Measurements from ENCODE around the gene NHSL1.

Gene NHSL1

GRCh38 chr6:138377042-138377441, 122.3 kb downstream of the NHSL1 start:
- no peak for TF ChIP-seq CTCF (IDR thresholded peaks at IDR 0.05; ENCODE audit: extremely low read depth, missing control alignments)
- DNase-seq (ENCODE audit: low spot score): no peak

- DNase-seq (ENCODE audit: low spot score): no peak
- TF ChIP-seq CTCF (IDR thresholded peaks at IDR 0.05; ENCODE audit: extremely low read depth, missing control alignments): no peak
Observed at GRCh38 chr6:138374815-138375214, 124.5 kb downstream of the NHSL1 start.

GRCh38 chr6:138374230-138374629, 125.1 kb downstream of the NHSL1 start:
- no peak for DNase-seq (ENCODE audit: low spot score)
- no peak for TF ChIP-seq CTCF (IDR thresholded peaks at IDR 0.05; ENCODE audit: extremely low read depth, missing control alignments)

- DNase-seq (ENCODE audit: low spot score): no peak
- no peak for TF ChIP-seq CTCF (IDR thresholded peaks at IDR 0.05; ENCODE audit: extremely low read depth, missing control alignments)
Observed at GRCh38 chr6:138372711-138373463, 126.4 kb downstream of the NHSL1 start.
